ENCODE results near the gene NAT8L. TPM values are rescaled to one million over a fixed set of nuclear protein-coding genes. Genes with fewer than 3 reads are reported as not detected.
A peak's percentile ranks its signal among the peaks of the same experiment; 100 is the strongest.

Gene NAT8L
- total and polyA plus RNA-seq, 4 donors, result 8.8 to 62.2 (median 37.1) TPM

DNA sequence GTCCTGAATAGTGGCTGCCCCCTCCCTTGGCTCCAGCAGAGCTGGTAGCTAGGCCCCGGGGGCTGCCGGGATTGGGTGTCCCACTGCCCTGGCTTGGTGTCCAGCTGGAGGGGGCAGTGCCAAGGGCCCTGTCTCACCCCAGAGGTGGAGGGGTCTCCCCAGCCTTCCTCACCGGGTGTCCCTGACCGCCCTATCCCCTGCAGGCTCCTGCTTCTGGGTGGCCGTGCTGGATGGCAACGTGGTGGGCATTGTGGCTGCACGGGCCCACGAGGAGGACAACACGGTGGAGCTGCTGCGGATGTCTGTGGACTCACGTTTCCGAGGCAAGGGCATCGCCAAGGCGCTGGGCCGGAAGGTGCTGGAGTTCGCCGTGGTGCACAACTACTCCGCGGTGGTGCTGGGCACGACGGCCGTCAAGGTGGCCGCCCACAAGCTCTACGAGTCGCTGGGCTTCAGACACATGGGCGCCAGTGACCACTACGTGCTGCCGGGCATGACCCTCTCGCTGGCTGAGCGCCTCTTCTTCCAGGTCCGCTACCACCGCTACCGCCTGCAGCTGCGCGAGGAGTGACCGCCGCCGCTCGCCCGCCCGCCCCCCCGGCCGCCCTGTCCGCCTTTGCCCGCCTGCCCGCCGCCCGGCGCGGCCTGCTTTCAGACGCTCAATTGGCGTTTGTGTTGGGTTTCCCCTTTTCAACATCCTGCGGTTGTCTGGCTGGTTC, 4.6 kb downstream of the NAT8L start:
- peaks cover 75% of the 10 kb centered on the region for H3K4me1 ChIP-seq (ENCODE audit: control insufficient read depth, insufficient read depth, low read length)
- no peaks in the 10 kb centered on the region for H3K9me3 ChIP-seq (ENCODE audit: control insufficient read depth, insufficient read depth, low read length)
- H3K36me3 ChIP-seq (ENCODE audit: control insufficient read depth, insufficient read depth, low read length), result peaks cover 81% of the 10 kb centered on the region
- no peak for DNase-seq (ENCODE audit: low read depth in 4 of 6, low spot score in 6 of 6)
- no peak overlapping the region for H3K27ac ChIP-seq (ENCODE audit: low read depth, low read length)
- no peak overlapping the region for H3K4me3 ChIP-seq (ENCODE audit: low read depth, low read length)
- no peaks in the 10 kb centered on the region for H3K27me3 ChIP-seq (ENCODE audit: control insufficient read depth, insufficient read depth, low read length)
- 95% methylated on average over 50 of the region's 53 CpGs for WGBS (ENCODE audit: insufficient coverage)

DNA sequence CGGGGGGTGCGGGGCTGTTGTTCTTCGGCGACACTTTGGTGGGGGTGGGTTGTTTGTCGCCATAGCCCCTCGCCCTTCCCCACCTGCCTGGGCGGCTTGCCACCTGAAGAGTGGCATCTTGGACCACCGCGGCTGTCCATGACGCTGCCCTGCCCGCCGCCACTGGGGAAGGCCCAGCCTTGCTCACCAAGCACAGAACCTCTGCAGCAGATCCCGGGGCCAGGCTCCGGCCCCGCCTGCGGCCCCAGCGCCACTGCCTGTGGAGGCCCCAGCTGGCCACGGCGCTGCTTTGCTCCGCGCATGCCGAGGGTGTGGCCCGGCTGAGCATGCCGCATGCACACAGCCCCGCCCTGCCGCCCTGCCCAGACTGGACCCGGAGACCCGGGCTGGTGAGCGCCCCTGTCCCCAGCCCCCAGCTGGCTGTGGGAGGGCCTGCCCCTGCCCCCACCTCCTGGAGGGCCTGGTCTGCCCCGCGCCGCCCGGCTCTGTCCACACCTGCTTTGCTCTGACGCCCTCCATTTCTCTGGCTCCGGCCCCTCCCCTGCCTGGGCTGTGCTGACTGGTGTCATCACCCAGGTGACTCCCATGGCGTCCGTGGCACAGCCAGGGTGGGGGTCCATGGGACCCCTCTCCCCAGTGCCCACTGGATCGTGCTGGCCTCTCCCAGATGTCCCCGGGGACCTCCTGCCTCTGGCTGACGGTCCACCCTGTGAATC, 5.3 kb downstream of the NAT8L start:
- no peak overlapping the region for H3K27ac ChIP-seq (ENCODE audit: low read depth, low read length)
- H3K4me1 ChIP-seq (ENCODE audit: control insufficient read depth, insufficient read depth, low read length), result peaks cover 83% of the 10 kb centered on the region
- peaks cover 88% of the 10 kb centered on the region for H3K36me3 ChIP-seq (ENCODE audit: control insufficient read depth, insufficient read depth, low read length)
- H3K27me3 ChIP-seq (ENCODE audit: control insufficient read depth, insufficient read depth, low read length), result no peaks in the 10 kb centered on the region
- no peak for DNase-seq (ENCODE audit: low read depth in 4 of 6, low spot score in 6 of 6)
- no peaks in the 10 kb centered on the region for H3K9me3 ChIP-seq (ENCODE audit: control insufficient read depth, insufficient read depth, low read length)
- 86% methylated on average over 32 of the region's 40 CpGs for WGBS (ENCODE audit: insufficient coverage)
- no peak overlapping the region for H3K4me3 ChIP-seq (ENCODE audit: low read depth, low read length)

GRCh38 chr4:2065106-2065930, 6.2 kb downstream of the NAT8L start:
- H3K27ac ChIP-seq (ENCODE audit: low read depth, low read length), result no peak overlapping the region
- 78% methylated on average over 14 of the region's 24 CpGs for WGBS (ENCODE audit: insufficient coverage)
- no peaks in the 10 kb centered on the region for H3K9me3 ChIP-seq (ENCODE audit: control insufficient read depth, insufficient read depth, low read length)
- no peak overlapping the region for H3K4me3 ChIP-seq (ENCODE audit: low read depth, low read length)
- H3K4me1 ChIP-seq (ENCODE audit: control insufficient read depth, insufficient read depth, low read length), result peaks cover 89% of the 10 kb centered on the region
- DNase-seq (ENCODE audit: low read depth in 4 of 6, low spot score in 6 of 6), result no peak
- H3K27me3 ChIP-seq (ENCODE audit: control insufficient read depth, insufficient read depth, low read length), result no peaks in the 10 kb centered on the region
- H3K36me3 ChIP-seq (ENCODE audit: control insufficient read depth, insufficient read depth, low read length), result peaks cover 94% of the 10 kb centered on the region

DNA sequence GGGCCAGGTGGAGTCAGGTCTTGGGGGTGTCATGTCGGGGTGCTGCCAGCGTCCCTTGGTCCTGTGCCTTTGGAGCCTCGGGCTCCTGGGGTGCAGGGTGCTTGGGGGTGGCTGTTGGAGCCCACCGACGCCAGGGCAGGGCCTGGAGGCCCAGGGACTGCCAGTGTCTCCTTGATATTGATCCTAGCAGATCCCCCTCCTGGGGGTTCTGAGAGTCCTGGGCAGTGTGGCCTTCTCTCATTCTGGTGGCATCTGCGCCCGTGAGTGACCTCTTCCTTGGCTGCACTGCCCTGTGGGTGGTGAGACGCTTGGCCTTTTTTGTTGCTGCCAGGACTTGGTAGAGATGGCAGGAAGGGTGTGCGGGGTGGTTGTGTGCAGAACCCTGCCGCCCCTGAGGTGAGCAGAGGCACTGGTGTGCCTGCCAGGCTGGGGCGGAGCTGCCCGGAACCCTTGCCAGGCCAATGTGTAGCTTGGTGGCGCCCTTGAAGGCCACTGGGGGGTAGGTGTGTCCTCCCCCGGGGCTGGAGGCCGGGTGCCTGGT, 7.0 kb downstream of the NAT8L start:
- WGBS (ENCODE audit: insufficient coverage), result 84% methylated on average over 15 of the region's 15 CpGs
- DNase-seq (ENCODE audit: low read depth in 4 of 6, low spot score in 6 of 6), result no peak
- Histone ChIP-seq H3K4me3 (ENCODE audit: low read depth, low read length) (no peak overlapping the region), H3K36me3 (ENCODE audit: control insufficient read depth, insufficient read depth, low read length) (peaks cover 96% of the 10 kb centered on the region), H3K4me1 (ENCODE audit: control insufficient read depth, insufficient read depth, low read length) (peaks cover 90% of the 10 kb centered on the region), H3K27me3 (ENCODE audit: control insufficient read depth, insufficient read depth, low read length) (no peaks in the 10 kb centered on the region), H3K27ac (ENCODE audit: low read depth, low read length) (no peak overlapping the region), H3K9me3 (ENCODE audit: control insufficient read depth, insufficient read depth, low read length) (no peaks in the 10 kb centered on the region)

- WGBS (ENCODE audit: insufficient coverage), result 75% methylated on average over 23 of the region's 29 CpGs
These were observed 7.7 kb downstream of the NAT8L start for GRCh38 chr4:2066571-2067445.

DNA sequence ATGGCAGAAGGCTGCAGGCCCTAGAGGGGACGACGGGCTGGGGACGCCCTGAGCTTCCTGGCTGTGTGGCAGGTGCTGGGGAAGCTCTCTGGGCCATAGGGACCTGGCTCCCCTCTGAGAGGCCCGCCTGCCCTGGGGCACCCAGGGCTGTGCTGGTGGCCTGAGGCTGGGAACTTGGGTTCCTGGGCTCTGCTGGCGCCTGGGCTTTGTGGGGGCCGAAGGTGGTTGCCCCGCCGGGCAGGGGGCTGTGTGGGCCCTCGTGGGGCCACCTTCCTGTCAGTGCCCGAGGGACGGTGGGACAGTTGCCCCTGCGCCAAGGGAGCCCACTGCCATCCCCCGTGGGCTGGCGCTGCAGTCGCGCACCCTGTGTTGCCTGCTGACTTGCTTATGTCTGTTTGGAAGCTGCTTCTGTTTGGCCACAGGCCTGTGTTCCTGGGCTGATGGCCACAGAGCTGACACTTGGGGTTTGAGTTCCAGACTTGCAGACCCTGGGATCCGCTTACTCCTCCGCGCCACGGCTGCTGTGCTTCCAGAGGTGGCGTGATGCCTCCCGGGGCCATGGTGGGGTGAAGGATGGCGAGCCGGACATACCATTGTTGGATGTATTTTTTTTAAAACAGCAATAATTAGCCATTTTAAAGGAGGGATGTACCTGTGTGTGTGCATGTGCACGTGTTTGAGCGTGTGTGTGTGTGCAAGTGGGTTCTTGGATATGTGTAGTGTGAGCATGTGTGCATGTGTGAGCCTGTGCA, 8.5 kb downstream of the NAT8L start:
- Histone ChIP-seq H3K4me3 (ENCODE audit: low read depth, low read length) (no peak overlapping the region), H3K27ac (ENCODE audit: low read depth, low read length) (peak overlapping the region; percentile 57), H3K9me3 (ENCODE audit: control insufficient read depth, insufficient read depth, low read length) (no peaks in the 10 kb centered on the region), H3K27me3 (ENCODE audit: control insufficient read depth, insufficient read depth, low read length) (no peaks in the 10 kb centered on the region), H3K36me3 (ENCODE audit: control insufficient read depth, insufficient read depth, low read length) (peaks cover 86% of the 10 kb centered on the region), H3K4me1 (ENCODE audit: control insufficient read depth, insufficient read depth, low read length) (peaks cover 90% of the 10 kb centered on the region)
- WGBS (ENCODE audit: insufficient coverage), result 67% methylated on average over 20 of the region's 26 CpGs
- no peak for DNase-seq (ENCODE audit: low read depth in 4 of 6, low spot score in 6 of 6)

More at GRCh38 chr4:2066571-2067445, 7.7 kb downstream of the NAT8L start:
- no peak for DNase-seq (ENCODE audit: low read depth in 4 of 6, low spot score in 6 of 6)
- H3K27ac ChIP-seq (ENCODE audit: low read depth, low read length), result peak overlapping the region; percentile 57
- no peaks in the 10 kb centered on the region for H3K9me3 ChIP-seq (ENCODE audit: control insufficient read depth, insufficient read depth, low read length)
- no peaks in the 10 kb centered on the region for H3K27me3 ChIP-seq (ENCODE audit: control insufficient read depth, insufficient read depth, low read length)
- peaks cover 92% of the 10 kb centered on the region for H3K36me3 ChIP-seq (ENCODE audit: control insufficient read depth, insufficient read depth, low read length)
- peaks cover 90% of the 10 kb centered on the region for H3K4me1 ChIP-seq (ENCODE audit: control insufficient read depth, insufficient read depth, low read length)
- H3K4me3 ChIP-seq (ENCODE audit: low read depth, low read length), result no peak overlapping the region

GRCh38 chr4:2068198-2068470, 9.0 kb downstream of the NAT8L start:
- Histone ChIP-seq H3K36me3 (ENCODE audit: control insufficient read depth, insufficient read depth, low read length) (peaks cover 85% of the 10 kb centered on the region), H3K27ac (ENCODE audit: low read depth, low read length) (no peak overlapping the region), H3K4me1 (ENCODE audit: control insufficient read depth, insufficient read depth, low read length) (peaks cover 90% of the 10 kb centered on the region), H3K9me3 (ENCODE audit: control insufficient read depth, insufficient read depth, low read length) (no peaks in the 10 kb centered on the region), H3K27me3 (ENCODE audit: control insufficient read depth, insufficient read depth, low read length) (no peaks in the 10 kb centered on the region), H3K4me3 (ENCODE audit: low read depth, low read length) (no peak overlapping the region)
- 96% methylated on average over 13 of the region's 13 CpGs for WGBS (ENCODE audit: insufficient coverage)
- DNase-seq (ENCODE audit: low read depth in 4 of 6, low spot score in 6 of 6), result no peak

DNA sequence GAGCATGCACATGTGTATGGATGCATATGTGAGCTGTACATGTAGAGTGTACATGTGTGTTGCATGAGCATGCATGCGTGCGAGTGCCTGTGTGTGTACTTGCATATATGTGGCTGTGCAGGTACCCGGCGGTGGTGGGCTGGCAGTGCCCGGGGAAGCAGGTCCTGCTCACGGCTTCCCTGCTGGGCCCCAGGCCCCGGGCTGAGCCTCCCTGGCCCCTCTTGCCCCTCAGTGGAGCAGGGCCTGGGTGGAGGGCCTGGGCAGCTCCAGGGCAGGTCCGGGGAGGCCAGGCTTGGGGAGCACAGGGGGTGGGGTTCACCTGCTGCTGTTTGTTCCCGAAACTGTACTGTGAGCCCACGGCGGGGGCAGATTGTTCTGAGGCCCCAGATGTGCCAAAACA, 9.4 kb downstream of the NAT8L start:
- 76% methylated on average over 11 of the region's 11 CpGs for WGBS (ENCODE audit: insufficient coverage)
- no peak for DNase-seq (ENCODE audit: low read depth in 4 of 6, low spot score in 6 of 6)
- Histone ChIP-seq H3K9me3 (ENCODE audit: control insufficient read depth, insufficient read depth, low read length) (no peaks in the 10 kb centered on the region), H3K36me3 (ENCODE audit: control insufficient read depth, insufficient read depth, low read length) (peaks cover 84% of the 10 kb centered on the region), H3K4me1 (ENCODE audit: control insufficient read depth, insufficient read depth, low read length) (peaks cover 90% of the 10 kb centered on the region), H3K4me3 (ENCODE audit: low read depth, low read length) (no peak overlapping the region), H3K27ac (ENCODE audit: low read depth, low read length) (no peak overlapping the region), H3K27me3 (ENCODE audit: control insufficient read depth, insufficient read depth, low read length) (no peaks in the 10 kb centered on the region)

Data from spinal cord (tissue), 10 donors.